Gastroesophageal sphincter (tissue), 3 donors: ENCODE measurements around the gene RAMAC.

Experiments used
- EP300 ChIP-seq: sonication (generic); formaldehyde crosslinking; IDR thresholded peaks from one replicate; pipeline ENCODE4 v1.6.1; 2017; ENCODE audit warnings: antibody characterized with exemption, mild to moderate bottlenecking
- POLR2A ChIP-seq, 2 donors: fragments of 450-650 bp; IDR thresholded peaks; one replicate each; pipeline ENCODE4 v1.6.1; 2017; ENCODE audit warnings: antibody characterized with exemption in 2 of 2, mild to moderate bottlenecking in 2 of 2, moderate library complexity in 1 of 2
- POLR2AphosphoS5 ChIP-seq: sonication (generic); formaldehyde crosslinking; IDR thresholded peaks from one replicate; pipeline ENCODE4 v1.6.1; 2017; ENCODE audit warnings: antibody characterized with exemption
- TF ChIP-seq, protein P1 (sequence below), 4 experiments: fragments of 200-600 bp in 2 of 4; fragments of 450-650 bp in 2 of 4; sonication (generic) in 1 of 4; IDR thresholded peaks; one replicate each; pipeline ENCODE4 v1.5.1; 2017 to 2019; ENCODE audit warnings: antibody characterized with exemption in 4 of 4, mild to moderate bottlenecking in 2 of 4, moderate library complexity in 2 of 4

- TF ChIP-seq, protein P1, sequence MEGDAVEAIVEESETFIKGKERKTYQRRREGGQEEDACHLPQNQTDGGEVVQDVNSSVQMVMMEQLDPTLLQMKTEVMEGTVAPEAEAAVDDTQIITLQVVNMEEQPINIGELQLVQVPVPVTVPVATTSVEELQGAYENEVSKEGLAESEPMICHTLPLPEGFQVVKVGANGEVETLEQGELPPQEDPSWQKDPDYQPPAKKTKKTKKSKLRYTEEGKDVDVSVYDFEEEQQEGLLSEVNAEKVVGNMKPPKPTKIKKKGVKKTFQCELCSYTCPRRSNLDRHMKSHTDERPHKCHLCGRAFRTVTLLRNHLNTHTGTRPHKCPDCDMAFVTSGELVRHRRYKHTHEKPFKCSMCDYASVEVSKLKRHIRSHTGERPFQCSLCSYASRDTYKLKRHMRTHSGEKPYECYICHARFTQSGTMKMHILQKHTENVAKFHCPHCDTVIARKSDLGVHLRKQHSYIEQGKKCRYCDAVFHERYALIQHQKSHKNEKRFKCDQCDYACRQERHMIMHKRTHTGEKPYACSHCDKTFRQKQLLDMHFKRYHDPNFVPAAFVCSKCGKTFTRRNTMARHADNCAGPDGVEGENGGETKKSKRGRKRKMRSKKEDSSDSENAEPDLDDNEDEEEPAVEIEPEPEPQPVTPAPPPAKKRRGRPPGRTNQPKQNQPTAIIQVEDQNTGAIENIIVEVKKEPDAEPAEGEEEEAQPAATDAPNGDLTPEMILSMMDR (IDR thresholded peaks at IDR 0.05): no peak
- TF ChIP-seq POLR2AphosphoS5 (no peak), EP300 (no peak), POLR2A (IDR thresholded peaks at IDR 0.05) (no peak)
These were observed 26.6 kb downstream of the RAMAC start for GRCh38 chr15:83012636-83013035.
